AG09309 (cell line): ENCODE measurements around the gene TSG101.

Experiments used
- DNase-seq: peaks from one replicate; pipeline ENCODE4 v3.0.0-alpha.2; 2010; ENCODE audit warnings: low read depth
- H3K4me3 ChIP-seq: 2 replicates; pipeline ENCODE4 v1.5.1; 2011; ENCODE audit warnings: mild to moderate bottlenecking, low read depth, low read length, moderate library complexity; ENCODE audit not compliant: control insufficient read depth
- CTCF ChIP-seq: IDR thresholded peaks from 2 replicates; pipeline ENCODE4 v1.5.1; 2011; ENCODE audit warnings: mild to moderate bottlenecking, low read depth, low read length, inconsistent platforms; ENCODE audit not compliant: insufficient read depth, control insufficient read depth; ENCODE audit errors: missing control alignments

TSG101 gene

GRCh38 chr11:18490736-18491485 lies 35.8 kb downstream of the TSG101 start:
- no peak for TF ChIP-seq CTCF
- no peak for DNase-seq
- H3K4me3 ChIP-seq, result no peak overlapping the region

GRCh38 chr11:18490319-18490718 lies 36.4 kb downstream of the TSG101 start:
- TF ChIP-seq CTCF, result no peak
- H3K4me3 ChIP-seq, result no peak overlapping the region
- no peak for DNase-seq

GRCh38 chr11:18485913-18486528 lies 40.7 kb downstream of the TSG101 start:
- no peak overlapping the region for H3K4me3 ChIP-seq
- TF ChIP-seq CTCF, result no peak
- no peak for DNase-seq

- TF ChIP-seq CTCF, result no peak
- DNase-seq, result no peak
Observed at GRCh38 chr11:18479063-18479462, 47.7 kb downstream of the TSG101 start.

GRCh38 chr11:18472587-18472986 lies 54.2 kb downstream of the TSG101 start:
- no peak for TF ChIP-seq CTCF
- no peak for DNase-seq

More at GRCh38 chr11:18479063-18479462, 47.7 kb downstream of the TSG101 start:
- no peak overlapping the region for H3K4me3 ChIP-seq

GRCh38 chr11:18471995-18472394 lies 54.7 kb downstream of the TSG101 start:
- no peak overlapping the region for H3K4me3 ChIP-seq
- TF ChIP-seq CTCF, result no peak
- no peak for DNase-seq

More at GRCh38 chr11:18472587-18472986, 54.2 kb downstream of the TSG101 start:
- H3K4me3 ChIP-seq, result no peak overlapping the region
